BJ (cell line): Measurements from ENCODE around the gene PTPRCAP. TPM values are rescaled to one million over a fixed set of nuclear protein-coding genes. Genes with fewer than 3 reads are reported as not detected.

Experiments used
- CTCF ChIA-PET: fragments of 350-600 bp; formaldehyde crosslinking; extraction: SDS; loops from one replicate; lab custom pipeline; 2021; ENCODE audit warnings: antibody characterized with exemption, inconsistent platforms; lab: Yijun Ruan, JAX
- POLR2A ChIA-PET: fragments of 300-600 bp; sonication (Branson Sonifier 250); formaldehyde crosslinking; extraction: SDS; loops from one replicate; lab custom pipeline; 2021; ENCODE audit warnings: antibody characterized with exemption; lab: Charles Lee
- DNase-seq: peaks from one replicate; pipeline ENCODE4 v3.0.0-alpha.2; 2011; ENCODE audit warnings: low read depth
- H3K27me3 ChIP-seq: 2 replicates; pipeline ENCODE4 v1.6.0; 2011; ENCODE audit warnings: low read length; ENCODE audit not compliant: control insufficient read depth, insufficient read depth
- H3K36me3 ChIP-seq: 2 replicates; pipeline ENCODE4 v1.5.1; 2011; ENCODE audit warnings: low read length; ENCODE audit not compliant: control insufficient read depth, insufficient read depth
- H3K4me3 ChIP-seq: 2 replicates; pipeline ENCODE4 v1.5.1; 2011; ENCODE audit warnings: low read depth, mild to moderate bottlenecking, control low read depth, low read length
- CTCF ChIP-seq: IDR thresholded peaks from 2 replicates; pipeline ENCODE4 v1.5.1; 2011; ENCODE audit warnings: low read depth, mild to moderate bottlenecking, control low read depth, inconsistent platforms, low read length, moderate library complexity; ENCODE audit not compliant: insufficient read depth
- polyA plus RNA-seq: library from polyadenylated mRNA; depleted of rRNA; stranded (reverse); fragments of >200 nt; gene quantifications from 2 replicates; pipeline ENCODE4 v1.2.3, GENCODE V29; 2011

PTPRCAP gene
- polyA plus RNA-seq, 1 experiment = 0.43 TPM

- Histone ChIP-seq H3K4me3 (no peak overlapping the region), H3K27me3 (peaks cover 14% of the 10 kb centered on the region), H3K36me3 (no peaks in the 10 kb centered on the region)
- TF ChIP-seq CTCF = no peak
- CTCF ChIA-PET = interaction anchor here (1.4 kb wide), 1 partner anchor 12 kb away, joined by 5 read pairs; the partner anchor contains the start of gene PPP1CA
- POLR2A ChIA-PET = no interaction called here
- no peak for DNase-seq
These were observed 24.1 kb downstream of the PTPRCAP start for GRCh38 chr11:67413266-67413849.

- Histone ChIP-seq H3K4me3 (no peak overlapping the region), H3K36me3 (no peaks in the 10 kb centered on the region), H3K27me3 (peaks cover 15% of the 10 kb centered on the region)
- POLR2A ChIA-PET = no interaction called here
- no peak for TF ChIP-seq CTCF
- CTCF ChIA-PET = interaction anchor here (0.8 to 1.9 kb wide), 2 partner anchors 11 to 30 kb away, joined by 4 to 5 read pairs; partner anchors contain the start of gene PPP1CA
- DNase-seq = no peak
These were observed 24.8 kb downstream of the PTPRCAP start for GRCh38 chr11:67412495-67413179.

GRCh38 chr11:67411785-67412152, 25.7 kb downstream of the PTPRCAP start:
- no peak for TF ChIP-seq CTCF
- ChIA-PET POLR2A (no interaction called here), CTCF (interaction anchor here (1.9 kb wide), 1 partner anchor 30 kb away, joined by 5 read pairs; no protein-coding TSS in a partner anchor)
- Histone ChIP-seq H3K4me3 (no peak overlapping the region), H3K27me3 (peaks cover 17% of the 10 kb centered on the region), H3K36me3 (no peaks in the 10 kb centered on the region)
- no peak for DNase-seq

DNA sequence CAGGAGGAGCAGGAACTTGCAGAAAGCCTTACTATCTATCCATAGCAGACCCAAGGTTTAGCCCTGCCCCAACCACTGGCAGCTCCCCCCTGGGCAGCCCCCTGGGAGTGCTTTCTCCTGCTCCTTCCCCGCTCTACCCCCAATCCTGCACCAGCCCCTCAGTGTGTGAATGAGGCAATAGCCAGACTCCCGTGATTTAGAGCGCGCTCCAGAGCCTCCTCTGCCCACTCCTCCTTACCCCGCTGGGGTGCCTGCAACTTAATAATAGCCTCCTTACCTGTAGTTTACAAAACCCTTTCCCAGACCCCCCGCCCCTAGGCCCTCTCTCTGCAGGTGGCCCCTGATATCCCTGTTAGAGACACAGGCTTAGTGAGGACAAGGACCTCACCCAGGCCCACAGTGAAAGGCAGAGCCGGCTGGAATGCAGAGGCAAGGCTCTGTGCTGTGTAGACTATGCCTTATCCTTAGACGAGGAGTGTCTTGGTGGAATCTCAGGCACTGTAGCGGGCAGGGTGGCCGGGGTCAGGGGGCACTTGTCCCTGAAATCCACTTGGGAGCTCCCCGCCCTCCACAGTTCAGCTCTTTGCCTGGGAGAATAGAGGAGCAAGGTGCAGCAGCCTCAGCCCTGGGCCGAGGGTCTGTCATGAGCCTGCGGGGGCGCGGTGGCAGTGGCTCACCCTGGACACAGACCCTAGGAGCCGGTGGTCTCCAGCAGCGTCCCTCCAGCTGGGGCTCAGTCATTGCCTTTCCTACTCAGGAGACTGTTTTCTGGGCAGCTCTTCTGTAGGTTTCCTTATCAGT, 26.3 kb downstream of the PTPRCAP start:
- Histone ChIP-seq H3K27me3 (peaks cover 17% of the 10 kb centered on the region), H3K4me3 (no peak overlapping the region), H3K36me3 (no peaks in the 10 kb centered on the region)
- DNase-seq = no peak
- TF ChIP-seq CTCF = no peak
- POLR2A ChIA-PET = no interaction called here
- CTCF ChIA-PET = interaction anchor here (1.9 kb wide), 1 partner anchor 29 kb away, joined by 5 read pairs; no protein-coding TSS in a partner anchor

- Histone ChIP-seq H3K27me3 (peaks cover 17% of the 10 kb centered on the region), H3K4me3 (no peak overlapping the region), H3K36me3 (no peaks in the 10 kb centered on the region)
- ChIA-PET POLR2A (no interaction called here), CTCF (no interaction called here)
- TF ChIP-seq CTCF = no peak
- no peak for DNase-seq
These were observed 27.1 kb downstream of the PTPRCAP start for GRCh38 chr11:67410369-67410831.
